Activated CD4-positive, alpha-beta T cell treated with anti-CD3 and anti-CD28 coated beads, Interleukin-2, amount 10 ng/mL, durations not matched to agents 24 days and 14 days (primary cell): ENCODE results near the gene GID8. TPM values are rescaled to one million over a fixed set of nuclear protein-coding genes. Genes with fewer than 3 reads are reported as not detected.

ENCODE experiments used
- DNase-seq: peaks from one replicate; pipeline ENCODE4 v3.0.0; 2022
- H3K27ac Mint-ChIP-seq: one replicate; pipeline ENCODE4 v1.8.0; 2022; ENCODE audit warnings: mild to moderate bottlenecking, mixed read lengths
- H3K27me3 Mint-ChIP-seq: one replicate; pipeline ENCODE4 v1.8.0; 2022; ENCODE audit warnings: mixed read lengths
- H3K36me3 Mint-ChIP-seq: one replicate; pipeline ENCODE4 v1.8.0; 2022; ENCODE audit warnings: low read depth, mild to moderate bottlenecking, mixed read lengths
- H3K4me1 Mint-ChIP-seq: one replicate; pipeline ENCODE4 v1.8.0; 2021; ENCODE audit warnings: mixed read lengths
- H3K4me3 Mint-ChIP-seq: one replicate; pipeline ENCODE4 v1.8.0; 2022; ENCODE audit warnings: mild to moderate bottlenecking, moderate library complexity, mixed read lengths
- H3K9me3 Mint-ChIP-seq: one replicate; pipeline ENCODE4 v1.8.0; 2021; ENCODE audit warnings: mixed read lengths
- intact Hi-C: fragments of 100-400 bp; cut with micrococcal nuclease; formaldehyde crosslinking; loops from one replicate; pipeline ENCODE4 v1.15.1; 2023
- total RNA-seq: library from RNA; stranded (reverse); gene quantifications from 2 replicates; pipeline ENCODE4 v1.2.3, GENCODE V29; 2022

GID8 gene
- total RNA-seq, 1 donor from 2014 or later, result 50.0 TPM

- Mint-ChIP-seq H3K4me3 (no peak overlapping the region), H3K27me3 (peaks cover 2% of the 10 kb centered on the region), H3K27ac (no peak overlapping the region), H3K9me3 (no peaks in the 10 kb centered on the region), H3K36me3 (peaks cover 1% of the 10 kb centered on the region), H3K4me1 (no peaks in the 10 kb centered on the region)
- no peak for DNase-seq
- intact Hi-C loops, result no loop called here
Measured at GRCh38 chr20:62965363-62965771, 27.4 kb downstream of the GID8 start.

GRCh38 chr20:62966212-62967148 lies 28.5 kb downstream of the GID8 start:
- Mint-ChIP-seq H3K4me1 (peaks cover under 1% of the 10 kb centered on the region), H3K36me3 (peaks cover 1% of the 10 kb centered on the region), H3K27ac (no peak overlapping the region), H3K9me3 (no peaks in the 10 kb centered on the region), H3K4me3 (no peak overlapping the region), H3K27me3 (peaks cover 5% of the 10 kb centered on the region)
- no peak for DNase-seq
- intact Hi-C loops, result no loop called here

GRCh38 chr20:62967149-62967501 lies 29.2 kb downstream of the GID8 start:
- no peak for DNase-seq
- peaks cover 1% of the 10 kb centered on the region for H3K36me3 Mint-ChIP-seq
- no peak overlapping the region for H3K27ac Mint-ChIP-seq
- H3K4me1 Mint-ChIP-seq, result peaks cover 7% of the 10 kb centered on the region
- H3K27me3 Mint-ChIP-seq, result peaks cover 12% of the 10 kb centered on the region
- H3K4me3 Mint-ChIP-seq, result no peak overlapping the region
- no peaks in the 10 kb centered on the region for H3K9me3 Mint-ChIP-seq
- intact Hi-C loops, result no loop called here

- Mint-ChIP-seq H3K27ac (no peak overlapping the region), H3K4me3 (no peak overlapping the region), H3K36me3 (peaks cover 1% of the 10 kb centered on the region), H3K27me3 (peaks cover 16% of the 10 kb centered on the region), H3K9me3 (no peaks in the 10 kb centered on the region), H3K4me1 (peaks cover 12% of the 10 kb centered on the region)
- DNase-seq, result no peak
- intact Hi-C loops, result no loop called here
Measured at GRCh38 chr20:62967628-62968351, 29.8 kb downstream of the GID8 start.

GRCh38 chr20:62968378-62969178 lies 30.6 kb downstream of the GID8 start:
- Mint-ChIP-seq H3K4me3 (no peak overlapping the region), H3K27me3 (peaks cover 21% of the 10 kb centered on the region), H3K27ac (no peak overlapping the region), H3K4me1 (peaks cover 14% of the 10 kb centered on the region), H3K9me3 (no peaks in the 10 kb centered on the region), H3K36me3 (peaks cover 1% of the 10 kb centered on the region)
- intact Hi-C loops, result no loop called here
- no peak for DNase-seq

GRCh38 chr20:62969179-62969760 lies 31.3 kb downstream of the GID8 start:
- no peak for DNase-seq
- peaks cover 14% of the 10 kb centered on the region for H3K4me1 Mint-ChIP-seq
- no peak overlapping the region for H3K4me3 Mint-ChIP-seq
- intact Hi-C loops, result no loop called here
- H3K27ac Mint-ChIP-seq, result no peak overlapping the region
- no peaks in the 10 kb centered on the region for H3K9me3 Mint-ChIP-seq
- peaks cover 28% of the 10 kb centered on the region for H3K27me3 Mint-ChIP-seq
- H3K36me3 Mint-ChIP-seq, result peaks cover 1% of the 10 kb centered on the region

- DNase-seq, result no peak
- no peak overlapping the region for H3K4me3 Mint-ChIP-seq
- intact Hi-C loops, result no loop called here
- peaks cover 1% of the 10 kb centered on the region for H3K36me3 Mint-ChIP-seq
- peaks cover 14% of the 10 kb centered on the region for H3K4me1 Mint-ChIP-seq
- H3K27me3 Mint-ChIP-seq, result peaks cover 34% of the 10 kb centered on the region
- no peak overlapping the region for H3K27ac Mint-ChIP-seq
- H3K9me3 Mint-ChIP-seq, result no peaks in the 10 kb centered on the region
Measured at GRCh38 chr20:62969939-62970306, 32.0 kb downstream of the GID8 start.

- Mint-ChIP-seq H3K36me3 (peaks cover 1% of the 10 kb centered on the region), H3K27me3 (peaks cover 35% of the 10 kb centered on the region), H3K27ac (no peak overlapping the region), H3K4me1 (peaks cover 14% of the 10 kb centered on the region), H3K4me3 (no peak overlapping the region), H3K9me3 (no peaks in the 10 kb centered on the region)
- DNase-seq, result no peak
- intact Hi-C loops, result no loop called here
Measured at GRCh38 chr20:62970307-62971210, 32.6 kb downstream of the GID8 start.

GRCh38 chr20:62971211-62971949 lies 33.4 kb downstream of the GID8 start:
- intact Hi-C loops, result no loop called here
- no peak overlapping the region for H3K4me3 Mint-ChIP-seq
- H3K9me3 Mint-ChIP-seq, result no peaks in the 10 kb centered on the region
- peaks cover 39% of the 10 kb centered on the region for H3K27me3 Mint-ChIP-seq
- no peaks in the 10 kb centered on the region for H3K36me3 Mint-ChIP-seq
- peak overlapping the region; percentile 11 for H3K27ac Mint-ChIP-seq
- no peak for DNase-seq
- peaks cover 17% of the 10 kb centered on the region for H3K4me1 Mint-ChIP-seq

GRCh38 chr20:62971950-62972844 lies 34.2 kb downstream of the GID8 start:
- no peaks in the 10 kb centered on the region for H3K36me3 Mint-ChIP-seq
- H3K4me1 Mint-ChIP-seq, result peaks cover 20% of the 10 kb centered on the region
- DNase-seq, result peak; percentile 96
- intact Hi-C loops, result loop anchor here (1.0 kb wide), 1 partner anchor 37 kb away; no protein-coding TSS in a partner anchor
- H3K4me3 Mint-ChIP-seq, result peak overlapping the region; percentile 56
- peaks cover 43% of the 10 kb centered on the region for H3K27me3 Mint-ChIP-seq
- H3K27ac Mint-ChIP-seq, result peak overlapping the region; percentile 29
- no peaks in the 10 kb centered on the region for H3K9me3 Mint-ChIP-seq

GRCh38 chr20:62972845-62973745 lies 35.1 kb downstream of the GID8 start:
- peaks cover 43% of the 10 kb centered on the region for H3K27me3 Mint-ChIP-seq
- peaks cover 25% of the 10 kb centered on the region for H3K4me1 Mint-ChIP-seq
- no peak for DNase-seq
- peak overlapping the region; percentile 39 for H3K27ac Mint-ChIP-seq
- H3K36me3 Mint-ChIP-seq, result no peaks in the 10 kb centered on the region
- intact Hi-C loops, result loop anchor here (1.0 kb wide), 1 partner anchor 36 kb away; no protein-coding TSS in a partner anchor
- H3K4me3 Mint-ChIP-seq, result no peak overlapping the region
- H3K9me3 Mint-ChIP-seq, result no peaks in the 10 kb centered on the region
